Retinal pigment epithelial cell (primary cell): ENCODE data around the gene KCTD6.

ENCODE experiments used
- DNase-seq: peaks from one replicate; pipeline ENCODE4 v3.0.0-alpha.2; 2010; ENCODE audit warnings: low read depth
- H3K4me3 ChIP-seq: 2 replicates; pipeline ENCODE4 v1.5.1; 2011; ENCODE audit warnings: mild to moderate bottlenecking, low read length, control low read depth, moderate library complexity
- CTCF ChIP-seq: conservative IDR thresholded peaks from 2 replicates; pipeline ENCODE4 v1.5.1; 2011; ENCODE audit warnings: low read depth, low read length, control low read depth, inconsistent platforms

The KCTD6 gene

GRCh38 chr3:58514405-58514804, 22.5 kb downstream of the KCTD6 start:
- DNase-seq: no peak
- H3K4me3 ChIP-seq: no peak overlapping the region
- TF ChIP-seq CTCF: no peak

- TF ChIP-seq CTCF: no peak
- no peak for DNase-seq
- H3K4me3 ChIP-seq: no peak overlapping the region
Observed at GRCh38 chr3:58518291-58518789, 26.4 kb downstream of the KCTD6 start.

DNA sequence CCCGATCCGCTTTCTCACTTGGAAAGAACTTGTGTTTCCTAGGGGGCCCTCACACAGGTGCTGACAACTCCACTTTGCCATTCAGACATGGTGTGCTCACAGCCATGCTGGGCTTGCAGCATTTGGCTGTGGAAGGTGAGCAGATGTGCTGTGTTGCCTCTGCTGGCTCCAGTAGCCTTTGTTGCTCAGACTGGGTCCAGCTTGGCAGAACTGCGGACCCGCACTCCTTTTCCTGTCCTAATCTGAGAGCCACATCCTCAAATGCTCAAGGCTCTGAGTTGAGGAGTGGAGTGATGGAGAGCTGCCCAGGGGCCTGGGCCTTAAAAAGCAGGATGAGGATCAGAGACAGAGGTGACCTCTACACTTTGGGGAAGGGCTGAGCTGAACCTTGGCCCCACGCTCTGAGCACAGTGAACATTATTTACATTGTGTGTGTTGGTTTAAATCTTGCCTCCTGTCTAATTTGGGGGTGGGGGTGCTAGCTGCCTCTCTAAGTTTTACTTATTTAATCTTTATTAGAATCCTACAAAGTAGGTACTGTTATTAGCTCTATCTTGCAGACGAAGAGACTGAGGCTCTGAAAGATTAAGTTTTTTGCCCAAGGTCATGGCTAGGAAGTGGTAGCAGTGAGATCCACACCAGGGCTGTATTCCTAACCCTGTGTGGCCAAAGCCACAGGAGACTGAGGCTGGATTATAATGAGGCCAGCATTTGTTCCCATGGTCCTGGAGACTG, 27.9 kb downstream of the KCTD6 start:
- no peak for TF ChIP-seq CTCF
- H3K4me3 ChIP-seq: no peak overlapping the region
- DNase-seq: no peak

DNA sequence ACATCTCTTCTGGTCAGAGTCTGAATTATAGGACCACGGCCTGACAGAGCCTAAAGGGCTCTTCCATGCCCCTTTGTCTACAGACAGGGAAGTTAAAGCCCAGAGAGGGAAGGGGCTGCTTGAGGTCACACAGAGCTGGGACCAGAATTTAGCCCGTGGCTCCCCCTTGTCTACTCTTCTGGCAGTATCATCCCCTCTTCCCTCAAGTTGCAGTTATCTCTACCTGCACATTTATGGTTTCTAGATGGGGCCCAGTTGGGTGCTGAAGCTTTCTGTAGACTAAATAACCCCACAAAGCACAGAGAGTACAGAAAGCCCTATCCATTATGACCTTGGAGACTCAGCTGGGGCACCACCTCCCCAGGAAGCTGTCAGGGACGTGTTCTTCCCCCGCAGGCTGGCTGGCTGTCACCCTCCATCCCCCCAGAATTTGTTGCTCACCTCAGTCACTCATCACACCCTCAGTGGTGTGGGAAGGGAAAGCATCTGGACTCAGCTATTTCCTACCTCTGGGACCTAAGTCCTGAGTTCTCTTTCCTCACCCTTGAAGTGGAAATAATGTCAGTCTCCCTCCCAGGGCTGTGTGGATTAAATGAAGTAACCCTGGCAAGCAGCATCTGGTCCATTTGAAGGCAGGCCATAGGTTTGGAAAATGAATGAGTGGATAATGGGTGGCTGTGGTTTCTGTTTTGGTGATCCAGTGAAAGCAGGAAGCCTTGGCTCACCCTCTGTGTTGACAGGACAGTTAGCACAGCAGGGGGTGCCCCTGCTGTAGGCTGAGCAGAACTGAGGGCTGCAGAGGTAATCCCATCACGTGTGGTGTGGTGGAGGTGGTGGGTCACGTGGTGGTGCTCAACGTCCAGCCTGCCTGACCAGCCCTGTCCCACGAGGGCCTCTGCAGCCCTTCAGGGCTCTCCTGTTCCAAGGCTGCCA, 28.8 kb downstream of the KCTD6 start:
- DNase-seq: no peak
- no peak overlapping the region for H3K4me3 ChIP-seq
- no peak for TF ChIP-seq CTCF

GRCh38 chr3:58521336-58521670, 29.4 kb downstream of the KCTD6 start:
- DNase-seq: no peak
- no peak for TF ChIP-seq CTCF

DNA sequence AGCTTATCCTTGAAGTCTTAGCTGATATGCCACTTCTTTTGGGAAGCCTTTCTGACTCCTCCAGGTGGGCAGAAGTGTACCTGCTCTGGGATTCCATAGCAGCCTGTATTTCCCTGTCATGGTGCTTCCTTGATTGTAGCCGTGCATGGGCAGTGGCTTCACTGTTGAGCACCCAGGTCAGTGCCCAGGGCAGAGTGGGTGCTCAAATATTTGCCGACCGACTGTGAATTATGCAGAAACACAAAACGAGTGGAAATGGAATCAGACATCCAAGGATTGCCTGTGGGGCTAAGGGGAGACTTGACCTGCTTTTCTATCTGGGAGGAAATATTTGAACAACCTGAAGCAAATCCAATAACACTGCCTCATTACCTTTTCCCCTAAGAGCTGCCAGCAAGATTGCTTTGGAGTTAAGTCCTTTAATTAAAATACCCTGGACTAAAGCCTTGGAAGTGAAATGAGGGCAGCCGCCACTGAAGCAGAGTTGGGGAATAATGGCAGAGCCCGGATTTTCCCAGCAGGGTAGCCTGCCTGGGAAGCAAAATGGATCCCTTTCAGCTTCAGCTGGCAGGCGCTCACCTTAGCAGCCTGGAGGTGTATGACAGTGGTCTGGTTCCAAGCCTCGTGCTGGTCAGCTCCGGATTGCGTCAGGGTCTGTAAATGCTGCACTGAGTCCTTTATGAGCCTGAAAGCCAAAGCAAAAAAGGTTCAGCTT, 30.2 kb downstream of the KCTD6 start:
- TF ChIP-seq CTCF: no peak
- H3K4me3 ChIP-seq: no peak overlapping the region
- DNase-seq: peak; percentile 38

More at GRCh38 chr3:58521336-58521670, 29.4 kb downstream of the KCTD6 start:
- no peak overlapping the region for H3K4me3 ChIP-seq
